OCI-LY1 (cell line): ENCODE data around the gene HTR2B.

Experiments used
- H2AFZ ChIP-seq: fragments of 200-600 bp; sonication (generic), shearing (Covaris generic); 2 replicates; pipeline ENCODE4 v1.6.0; 2014; ENCODE audit warnings: antibody characterized with exemption, mild to moderate bottlenecking, low read length
- H3F3A ChIP-seq: fragments of 200-600 bp; sonication (generic), shearing (Covaris generic); 2 replicates; pipeline ENCODE4 v1.6.0; 2014; ENCODE audit warnings: mild to moderate bottlenecking, antibody characterized with exemption, low read length, moderate library complexity; ENCODE audit not compliant: insufficient read depth
- H3K27ac ChIP-seq: fragments of 200-600 bp; sonication (generic); 2 replicates; pipeline ENCODE4 v1.5.1; 2014; ENCODE audit warnings: low read length, mixed run types, mild to moderate bottlenecking, low read depth; ENCODE audit not compliant: poor library complexity, severe bottlenecking
- H3K27me3 ChIP-seq: fragments of 200-600 bp; sonication (generic); 2 replicates; pipeline ENCODE4 v1.6.0; 2014; ENCODE audit warnings: antibody characterized with exemption, mild to moderate bottlenecking, low read length, moderate library complexity; ENCODE audit not compliant: insufficient read depth
- H3K36me3 ChIP-seq: fragments of 200-600 bp; sonication (generic); 2 replicates; pipeline ENCODE4 v1.6.1; 2014; ENCODE audit warnings: mild to moderate bottlenecking, antibody characterized with exemption, low read length, moderate library complexity, mixed read lengths; ENCODE audit not compliant: insufficient read depth
- H3K4me1 ChIP-seq: fragments of 200-600 bp; sonication (generic); 2 replicates; pipeline ENCODE4 v1.5.1; 2014; ENCODE audit warnings: mild to moderate bottlenecking, low read length, moderate library complexity; ENCODE audit not compliant: insufficient read depth, severe bottlenecking
- H3K4me2 ChIP-seq: fragments of 200-600 bp; sonication (generic), shearing (Covaris generic); 2 replicates; pipeline ENCODE4 v1.6.1; 2014; ENCODE audit warnings: low read length
- H3K4me3 ChIP-seq: fragments of 200-600 bp; sonication (generic); 2 replicates; pipeline ENCODE4 v1.5.1; 2014; ENCODE audit warnings: low read length, low read depth, mild to moderate bottlenecking, mixed read lengths; ENCODE audit not compliant: poor library complexity, severe bottlenecking
- H3K79me2 ChIP-seq: fragments of 200-600 bp; shearing (Covaris generic); 2 replicates; pipeline ENCODE4 v1.6.1; 2016; ENCODE audit warnings: mixed run types, low read length, mixed read lengths; ENCODE audit not compliant: insufficient read depth
- H3K9ac ChIP-seq: fragments of 200-600 bp; sonication (generic), shearing (Covaris generic); 2 replicates; pipeline ENCODE4 v1.6.1; 2014; ENCODE audit warnings: mild to moderate bottlenecking, low read length, mixed read lengths
- H3K9me2 ChIP-seq: fragments of 200-600 bp; sonication (generic), shearing (Covaris generic); 2 replicates; pipeline ENCODE4 v1.6.1; 2014; ENCODE audit warnings: low read depth, mild to moderate bottlenecking, low read length, mixed read lengths
- H3K9me3 ChIP-seq: fragments of 200-600 bp; shearing (Covaris generic); 2 replicates; pipeline ENCODE4 v1.6.1; 2014; ENCODE audit warnings: low read length, mixed read lengths
- H4K20me1 ChIP-seq: fragments of 200-600 bp; sonication (generic), shearing (Covaris generic); 2 replicates; pipeline ENCODE4 v1.6.0; 2016; ENCODE audit warnings: mild to moderate bottlenecking, low read length; ENCODE audit not compliant: insufficient read depth
- EZH2 ChIP-seq: fragments of 200-600 bp; sonication (generic), shearing (Covaris generic); IDR thresholded peaks from 2 replicates; pipeline ENCODE4 v1.8.0; 2017; ENCODE audit warnings: borderline replicate concordance, mixed run types, mild to moderate bottlenecking, antibody characterized with exemption, low read length, moderate library complexity, mixed read lengths
- TF ChIP-seq, protein P1 (sequence below): fragments of 200-600 bp; sonication (generic), shearing (Covaris generic); IDR thresholded peaks from 2 replicates; pipeline ENCODE4 v1.5.1; 2017; ENCODE audit warnings: mild to moderate bottlenecking, antibody characterized with exemption, low read length, moderate library complexity, mixed read lengths

Gene HTR2B

DNA sequence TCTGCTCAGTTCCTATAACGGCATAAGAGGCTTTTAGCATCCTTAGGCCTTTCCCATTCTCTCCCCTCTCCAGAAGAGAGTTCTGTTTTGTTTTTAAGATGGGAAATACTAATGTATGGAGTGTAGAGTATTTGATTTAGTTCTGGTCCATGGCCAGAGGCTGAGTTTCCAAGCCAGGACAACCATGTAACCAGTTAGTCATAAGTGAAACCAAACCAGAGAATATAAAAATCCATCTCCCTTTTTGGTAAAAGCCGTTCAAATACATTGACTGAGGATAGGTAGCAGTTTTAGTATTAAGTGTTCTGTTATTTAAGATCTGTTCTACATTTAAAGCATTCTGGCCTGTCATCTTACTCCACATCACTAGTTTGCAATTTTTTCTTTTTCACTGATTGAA lies 65.1 kb downstream of the HTR2B start:
- Histone ChIP-seq H3K27ac (no peak overlapping the region), H3F3A (no peaks in the 10 kb centered on the region), H3K36me3 (peaks cover 59% of the 10 kb centered on the region), H3K27me3 (no peaks in the 10 kb centered on the region), H3K9me2 (no peaks in the 10 kb centered on the region), H3K4me3 (no peak overlapping the region), H3K4me2 (no peak overlapping the region; the same call in 1 of the 2 replicates), H4K20me1 (no peaks in the 10 kb centered on the region), H2AFZ (no peak overlapping the region), H3K9me3 (no peaks in the 10 kb centered on the region), H3K4me1 (peaks cover 24% of the 10 kb centered on the region), H3K9ac (peak overlapping the region; percentile 11; the same call in 1 of the 2 replicates), H3K79me2 (peaks cover 51% of the 10 kb centered on the region)
- TF ChIP-seq, protein P1, sequence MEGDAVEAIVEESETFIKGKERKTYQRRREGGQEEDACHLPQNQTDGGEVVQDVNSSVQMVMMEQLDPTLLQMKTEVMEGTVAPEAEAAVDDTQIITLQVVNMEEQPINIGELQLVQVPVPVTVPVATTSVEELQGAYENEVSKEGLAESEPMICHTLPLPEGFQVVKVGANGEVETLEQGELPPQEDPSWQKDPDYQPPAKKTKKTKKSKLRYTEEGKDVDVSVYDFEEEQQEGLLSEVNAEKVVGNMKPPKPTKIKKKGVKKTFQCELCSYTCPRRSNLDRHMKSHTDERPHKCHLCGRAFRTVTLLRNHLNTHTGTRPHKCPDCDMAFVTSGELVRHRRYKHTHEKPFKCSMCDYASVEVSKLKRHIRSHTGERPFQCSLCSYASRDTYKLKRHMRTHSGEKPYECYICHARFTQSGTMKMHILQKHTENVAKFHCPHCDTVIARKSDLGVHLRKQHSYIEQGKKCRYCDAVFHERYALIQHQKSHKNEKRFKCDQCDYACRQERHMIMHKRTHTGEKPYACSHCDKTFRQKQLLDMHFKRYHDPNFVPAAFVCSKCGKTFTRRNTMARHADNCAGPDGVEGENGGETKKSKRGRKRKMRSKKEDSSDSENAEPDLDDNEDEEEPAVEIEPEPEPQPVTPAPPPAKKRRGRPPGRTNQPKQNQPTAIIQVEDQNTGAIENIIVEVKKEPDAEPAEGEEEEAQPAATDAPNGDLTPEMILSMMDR, result no peak
- TF ChIP-seq EZH2, result no peak

DNA sequence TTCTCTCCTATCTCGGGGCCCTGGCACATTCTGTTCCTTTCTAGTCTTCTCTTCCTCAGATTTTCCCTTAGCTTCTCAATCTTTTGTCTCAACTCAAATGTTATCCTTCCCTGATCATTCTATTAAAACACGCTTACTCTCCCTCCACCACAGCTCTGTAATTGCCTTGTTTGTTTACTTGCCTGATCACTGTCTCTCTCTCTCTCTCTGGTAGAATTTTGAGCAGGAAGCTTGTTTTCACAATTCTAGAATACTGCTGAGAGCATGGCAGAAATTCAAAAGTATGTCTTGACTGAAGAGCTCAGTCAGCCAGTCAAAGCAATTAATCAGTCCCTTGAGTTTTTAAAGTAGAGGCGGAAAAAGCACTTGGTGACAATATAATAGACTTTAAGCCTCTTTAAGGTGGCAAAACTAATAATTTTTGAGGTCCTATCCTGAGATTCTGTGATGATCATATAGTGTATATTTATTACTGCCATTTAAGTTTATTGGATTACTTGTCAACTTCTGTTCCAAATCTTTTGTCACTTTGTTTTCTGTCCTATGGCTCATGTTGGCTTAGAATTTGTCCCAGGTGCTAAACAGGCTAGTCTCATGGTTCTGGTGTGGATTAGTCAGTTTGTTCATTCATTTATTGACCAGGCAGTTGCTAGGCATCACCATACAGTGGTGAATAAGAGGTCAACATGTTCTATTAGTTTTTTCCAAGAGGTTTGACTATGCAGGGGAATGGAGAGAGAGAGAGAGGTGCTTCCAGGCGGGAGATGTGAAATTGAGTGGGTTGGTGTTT lies 65.9 kb downstream of the HTR2B start:
- TF ChIP-seq, protein P1, result no peak
- TF ChIP-seq EZH2, result no peak

More for the DNA sequence above, 65.9 kb downstream of the HTR2B start:
- Histone ChIP-seq H3K4me2 (peak overlapping the region; percentile 80), H3K36me3 (peaks cover 51% of the 10 kb centered on the region), H3K9me2 (no peaks in the 10 kb centered on the region), H2AFZ (no peak overlapping the region), H3K9ac (peak overlapping the region; percentile 92; the same call in 1 of the 2 replicates), H3K27ac (no peak overlapping the region), H3F3A (no peaks in the 10 kb centered on the region), H3K4me1 (peaks cover 24% of the 10 kb centered on the region), H3K9me3 (no peaks in the 10 kb centered on the region), H3K79me2 (peaks cover 51% of the 10 kb centered on the region), H3K4me3 (peak overlapping the region; percentile 87), H4K20me1 (no peaks in the 10 kb centered on the region), H3K27me3 (no peaks in the 10 kb centered on the region)
